C4-2B (cell line): ENCODE data around the gene GNB2.

Source experiments
- CTCF ChIP-seq: fragments of 450-650 bp; conservative IDR thresholded peaks from 2 replicates; pipeline ENCODE4 v1.5.1; 2017; ENCODE audit warnings: mild to moderate bottlenecking
- ZFX ChIP-seq: fragments of 450-650 bp; IDR thresholded peaks from 2 replicates; pipeline ENCODE4 v1.6.1; 2017

GRCh38 chr7:100675581-100676350 lies 2.2 kb downstream of the GNB2 start:
- no peak for TF ChIP-seq CTCF
- peak; percentile 41; the same call in 1 of the 2 replicates for TF ChIP-seq ZFX
